IPS-18c (cell line): ENCODE data around the gene SLC38A3.

Experiments
- H3K4me3 ChIP-seq: 2 replicates; pipeline ENCODE4 v1.7.0; 2013; ENCODE audit warnings: low read depth, mild to moderate bottlenecking, low read length, moderate library complexity; ENCODE audit not compliant: insufficient read depth
- H3K9me3 ChIP-seq: one replicate; pipeline ENCODE4 v1.6.1; 2013; ENCODE audit warnings: mild to moderate bottlenecking, low read length, moderate library complexity; ENCODE audit not compliant: control insufficient read depth, insufficient read depth

Gene SLC38A3

DNA sequence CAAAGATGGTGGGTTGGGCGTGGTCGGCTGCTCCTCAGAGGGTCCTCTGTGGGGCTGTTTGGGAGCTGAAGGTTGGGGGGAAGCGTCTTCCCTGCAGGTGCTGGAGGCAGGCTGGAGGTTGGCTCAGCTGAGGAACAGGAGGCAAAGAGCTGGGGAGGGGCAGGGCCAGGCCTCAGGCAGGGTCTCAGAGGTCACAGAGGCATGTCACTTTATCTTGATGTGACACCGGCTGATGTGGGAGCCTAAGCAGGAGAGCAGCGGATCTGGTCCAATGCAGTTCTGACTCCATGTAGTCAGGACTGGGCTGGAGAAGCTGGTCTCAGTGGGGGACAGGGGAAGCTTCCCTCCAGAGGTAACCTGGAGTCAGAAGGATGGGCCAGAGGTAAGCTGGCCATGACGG, 21.3 kb upstream of the SLC38A3 start:
- H3K4me3 ChIP-seq, result no peak overlapping the region
- no peaks in the 10 kb centered on the region for H3K9me3 ChIP-seq

DNA sequence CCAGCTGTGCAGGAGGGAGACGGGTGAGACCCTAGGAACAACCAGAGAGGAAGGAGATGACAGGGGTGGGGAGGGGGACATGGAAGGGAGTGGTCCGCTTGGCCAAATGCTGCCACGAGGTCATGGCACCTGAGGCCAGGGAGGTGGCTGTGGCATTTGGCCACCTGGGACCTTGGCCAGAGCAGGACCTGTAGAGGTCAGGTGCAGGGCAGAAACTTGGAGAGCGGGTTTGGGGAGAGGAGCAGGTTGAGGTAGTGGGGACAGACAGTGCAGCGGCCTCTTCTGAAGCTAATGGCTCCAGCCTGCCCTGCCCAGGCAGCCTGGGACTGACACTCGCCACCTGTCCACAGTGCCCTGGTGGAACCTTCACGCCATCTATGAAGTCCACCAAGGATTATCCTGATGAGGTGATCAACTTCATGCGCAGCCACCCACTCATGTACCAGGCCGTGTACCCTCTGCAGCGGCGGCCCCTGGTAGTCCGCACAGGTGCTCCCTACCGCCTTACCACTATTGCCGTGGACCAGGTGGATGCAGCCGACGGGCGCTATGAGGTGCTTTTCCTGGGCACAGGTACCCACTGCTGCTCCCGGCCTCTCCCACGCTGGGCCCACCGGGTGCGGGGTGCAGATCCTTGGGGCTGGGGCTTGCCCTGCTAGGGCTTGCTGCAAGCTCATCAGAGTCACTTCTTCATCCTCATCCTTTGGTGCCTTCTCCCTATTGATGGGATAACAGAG, 20.7 kb upstream of the SLC38A3 start:
- Histone ChIP-seq H3K4me3 (no peak overlapping the region), H3K9me3 (no peaks in the 10 kb centered on the region)

DNA sequence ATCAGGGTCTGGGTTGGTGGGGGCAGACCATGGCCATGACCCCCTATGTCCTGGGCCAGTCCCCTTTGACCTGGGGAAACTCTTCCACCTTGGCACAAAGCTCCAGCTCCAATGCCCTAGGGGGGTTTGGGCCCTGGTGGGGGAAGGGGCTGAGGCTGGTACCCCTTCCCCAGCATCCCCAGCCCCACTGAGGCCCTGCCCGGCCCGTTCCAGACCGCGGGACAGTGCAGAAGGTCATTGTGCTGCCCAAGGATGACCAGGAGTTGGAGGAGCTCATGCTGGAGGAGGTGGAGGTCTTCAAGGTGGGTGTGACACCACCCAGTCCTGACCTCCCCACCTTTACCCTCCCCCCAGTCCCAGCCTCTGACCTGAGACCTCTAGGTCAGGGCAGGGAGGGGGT, 19.8 kb upstream of the SLC38A3 start:
- Histone ChIP-seq H3K9me3 (no peaks in the 10 kb centered on the region), H3K4me3 (no peak overlapping the region)

DNA sequence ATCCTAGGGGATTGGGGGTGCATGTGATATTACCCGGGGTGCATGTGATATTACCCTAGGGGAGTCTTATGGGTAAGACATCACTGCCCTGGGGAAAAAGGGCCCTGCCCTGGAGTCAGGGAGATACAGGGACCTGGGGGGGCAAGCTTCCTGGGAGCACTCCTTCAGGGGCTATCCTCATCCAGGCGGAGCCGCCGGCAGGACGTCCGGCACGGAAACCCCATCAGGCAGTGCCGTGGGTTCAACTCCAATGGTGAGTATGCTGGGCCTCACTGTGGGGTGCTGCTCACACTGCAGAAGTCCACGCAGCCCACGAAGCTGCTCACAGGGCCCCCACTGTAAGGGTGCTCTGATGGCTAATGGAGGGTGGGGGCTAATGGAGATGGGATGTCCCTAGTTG, 19.0 kb upstream of the SLC38A3 start:
- Histone ChIP-seq H3K9me3 (no peaks in the 10 kb centered on the region), H3K4me3 (no peak overlapping the region)

DNA sequence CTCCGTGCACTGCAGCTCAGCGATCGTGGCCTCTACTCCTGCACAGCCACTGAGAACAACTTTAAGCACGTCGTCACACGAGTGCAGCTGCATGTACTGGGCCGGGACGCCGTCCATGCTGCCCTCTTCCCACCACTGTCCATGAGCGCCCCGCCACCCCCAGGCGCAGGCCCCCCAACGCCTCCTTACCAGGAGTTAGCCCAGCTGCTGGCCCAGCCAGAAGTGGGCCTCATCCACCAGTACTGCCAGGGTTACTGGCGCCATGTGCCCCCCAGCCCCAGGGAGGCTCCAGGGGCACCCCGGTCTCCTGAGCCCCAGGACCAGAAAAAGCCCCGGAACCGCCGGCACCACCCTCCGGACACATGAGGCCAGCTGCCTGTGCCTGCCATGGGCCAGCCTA, 17.3 kb upstream of the SLC38A3 start:
- H3K9me3 ChIP-seq, result no peaks in the 10 kb centered on the region
- H3K4me3 ChIP-seq, result no peak overlapping the region

DNA sequence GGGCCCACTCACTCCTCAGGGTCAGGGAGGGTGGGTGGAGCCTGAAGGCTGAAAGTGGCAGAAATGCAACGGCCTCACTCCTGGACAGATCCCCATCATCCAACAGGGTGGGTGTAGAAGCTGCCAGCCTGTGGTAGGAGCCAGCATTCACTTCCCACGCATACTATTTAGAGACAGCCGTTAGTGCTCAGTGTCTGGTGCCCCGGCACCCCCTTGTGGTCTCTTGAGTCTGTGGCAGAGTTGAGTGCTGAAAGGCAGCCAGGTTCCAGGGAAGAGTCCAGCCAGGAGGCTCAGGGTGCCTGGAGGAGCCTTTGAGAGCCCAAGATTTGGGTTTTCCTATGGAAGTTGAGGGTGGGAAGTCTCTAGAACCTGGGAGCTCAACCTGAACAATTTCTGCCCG, 15.8 kb upstream of the SLC38A3 start:
- Histone ChIP-seq H3K4me3 (no peak overlapping the region), H3K9me3 (no peaks in the 10 kb centered on the region)

DNA sequence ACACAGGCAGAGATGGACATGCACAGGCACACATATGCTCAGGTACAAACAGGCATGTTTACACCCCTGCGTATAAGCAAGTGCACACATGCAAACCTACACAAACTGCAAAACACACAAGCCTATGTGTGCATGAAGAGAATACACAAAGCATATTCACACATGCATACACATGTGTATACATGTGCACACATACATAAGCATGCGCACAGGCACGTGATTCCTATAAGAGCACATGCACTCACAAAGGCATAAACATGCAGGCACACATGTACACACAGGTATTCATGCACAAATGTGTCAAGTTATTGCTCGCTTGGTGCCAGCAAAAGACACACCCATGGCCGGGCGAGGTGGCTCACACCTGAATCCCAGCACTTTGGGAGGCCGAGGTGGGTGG, 15.1 kb upstream of the SLC38A3 start:
- no peak overlapping the region for H3K4me3 ChIP-seq
- H3K9me3 ChIP-seq, result no peaks in the 10 kb centered on the region

DNA sequence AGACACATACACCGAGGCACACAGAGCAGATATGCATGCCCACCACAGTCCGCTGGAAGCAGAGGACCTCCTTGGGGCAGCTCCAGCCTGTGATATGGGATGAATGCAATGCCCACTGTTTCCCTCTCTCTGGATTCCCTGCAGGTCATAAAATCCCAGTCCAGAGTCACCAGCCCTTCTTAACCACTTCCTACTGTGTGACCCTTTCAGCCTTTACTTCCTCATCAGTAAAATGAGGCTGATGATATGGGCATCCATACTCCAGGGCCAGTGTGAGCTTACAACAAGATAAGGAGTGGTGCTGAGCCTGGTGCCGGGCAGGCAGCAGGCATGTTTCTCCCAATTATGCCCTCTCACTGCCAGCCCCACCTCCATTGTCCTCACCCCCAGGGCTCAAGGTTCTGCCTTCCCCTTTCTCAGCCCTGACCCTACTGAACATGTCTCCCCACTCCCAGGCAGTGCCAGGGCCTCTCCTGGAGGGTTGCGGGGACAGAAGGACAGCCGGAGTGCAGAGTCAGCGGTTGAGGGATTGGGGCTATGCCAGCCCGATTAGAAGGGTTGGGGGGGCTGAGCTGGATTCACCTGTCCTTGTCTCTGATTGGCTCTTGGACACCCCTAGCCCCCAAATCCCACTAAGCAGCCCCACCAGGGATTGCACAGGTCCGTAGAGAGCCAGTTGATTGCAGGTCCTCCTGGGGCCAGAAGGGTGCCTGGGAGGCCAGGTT, 14.0 kb upstream of the SLC38A3 start, which contains the start of gene GNAT1:
TSS of gene GNAT1 (plus strand) at position 675 of the 725 bp plus-strand sequence. CDS start 116 bp downstream, outside the sequence.
- no peak within 1 kb of the TSS for H3K4me3 ChIP-seq
- no peaks in the 10 kb centered on the region for H3K9me3 ChIP-seq

DNA sequence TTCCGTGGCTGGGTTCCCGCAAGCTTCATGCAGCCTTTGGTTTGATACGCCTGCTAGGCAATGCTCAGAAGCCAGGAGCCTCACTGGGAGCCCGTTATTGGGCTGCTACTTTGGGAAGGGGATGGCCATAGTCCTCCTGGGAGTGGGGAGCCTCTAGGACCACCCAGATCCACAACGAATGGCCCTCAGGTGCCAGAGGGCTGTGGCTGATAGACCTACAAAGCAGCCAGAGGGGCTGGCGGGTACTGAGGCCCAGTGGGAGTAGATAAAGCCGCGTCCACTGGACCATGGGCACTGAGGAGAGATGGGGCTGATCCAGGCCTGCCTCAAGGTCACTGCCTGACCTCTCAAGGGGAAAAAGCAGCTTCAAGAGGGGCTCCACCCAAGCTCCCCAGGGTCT, 12.9 kb upstream of the SLC38A3 start:
- no peak overlapping the region for H3K4me3 ChIP-seq
- H3K9me3 ChIP-seq, result no peaks in the 10 kb centered on the region

DNA sequence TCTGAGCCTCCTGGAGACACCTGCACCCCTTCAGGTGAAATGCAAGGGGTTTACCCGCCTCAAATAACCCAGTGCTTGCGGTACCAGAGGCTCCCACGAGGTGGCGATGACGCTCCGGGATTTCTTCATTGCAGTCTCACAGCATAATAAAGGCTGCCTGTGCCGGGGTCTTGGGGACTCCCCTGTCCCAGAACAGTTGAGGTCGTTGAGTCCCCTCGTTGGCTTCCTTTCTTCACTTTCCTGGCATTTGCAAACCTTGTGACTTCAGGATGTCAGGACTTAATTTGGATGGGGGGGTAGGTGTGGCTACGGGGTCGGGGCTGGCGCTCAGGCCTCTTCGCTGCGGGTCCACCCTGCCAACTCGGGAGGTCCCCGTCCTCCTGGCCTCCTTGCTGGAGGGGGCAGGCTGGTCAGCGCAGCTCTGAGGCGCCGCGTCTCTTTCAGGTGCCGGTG, 12.4 kb upstream of the SLC38A3 start:
- Histone ChIP-seq H3K4me3 (no peak overlapping the region), H3K9me3 (no peaks in the 10 kb centered on the region)

DNA sequence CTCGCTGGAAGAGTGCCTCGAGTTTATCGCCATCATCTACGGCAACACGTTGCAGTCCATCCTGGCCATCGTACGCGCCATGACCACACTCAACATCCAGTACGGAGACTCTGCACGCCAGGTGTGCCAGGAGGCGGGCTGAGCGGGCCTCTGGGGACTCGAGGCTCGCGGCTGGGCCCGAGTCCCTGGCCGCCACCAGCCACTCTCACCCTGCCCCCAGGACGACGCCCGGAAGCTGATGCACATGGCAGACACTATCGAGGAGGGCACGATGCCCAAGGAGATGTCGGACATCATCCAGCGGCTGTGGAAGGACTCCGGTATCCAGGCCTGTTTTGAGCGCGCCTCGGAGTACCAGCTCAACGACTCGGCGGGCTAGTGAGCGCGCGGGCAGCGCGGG, 11.8 kb upstream of the SLC38A3 start:
- Histone ChIP-seq H3K4me3 (no peak overlapping the region), H3K9me3 (no peaks in the 10 kb centered on the region)

DNA sequence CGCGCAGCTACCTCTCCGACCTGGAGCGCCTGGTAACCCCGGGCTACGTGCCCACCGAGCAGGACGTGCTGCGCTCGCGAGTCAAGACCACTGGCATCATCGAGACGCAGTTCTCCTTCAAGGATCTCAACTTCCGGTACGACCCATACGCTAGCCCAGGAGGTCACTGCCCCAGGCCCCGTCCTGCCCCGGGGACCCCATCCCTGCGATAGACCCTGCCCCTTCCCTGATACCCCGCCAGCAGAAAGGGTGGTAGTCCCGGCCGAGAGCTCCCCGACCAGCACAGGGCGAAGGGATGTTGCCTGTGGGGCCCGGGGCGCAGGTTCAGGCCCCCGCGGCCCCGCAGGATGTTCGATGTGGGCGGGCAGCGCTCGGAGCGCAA, 11.3 kb upstream of the SLC38A3 start:
- no peak overlapping the region for H3K4me3 ChIP-seq
- H3K9me3 ChIP-seq, result no peaks in the 10 kb centered on the region

DNA sequence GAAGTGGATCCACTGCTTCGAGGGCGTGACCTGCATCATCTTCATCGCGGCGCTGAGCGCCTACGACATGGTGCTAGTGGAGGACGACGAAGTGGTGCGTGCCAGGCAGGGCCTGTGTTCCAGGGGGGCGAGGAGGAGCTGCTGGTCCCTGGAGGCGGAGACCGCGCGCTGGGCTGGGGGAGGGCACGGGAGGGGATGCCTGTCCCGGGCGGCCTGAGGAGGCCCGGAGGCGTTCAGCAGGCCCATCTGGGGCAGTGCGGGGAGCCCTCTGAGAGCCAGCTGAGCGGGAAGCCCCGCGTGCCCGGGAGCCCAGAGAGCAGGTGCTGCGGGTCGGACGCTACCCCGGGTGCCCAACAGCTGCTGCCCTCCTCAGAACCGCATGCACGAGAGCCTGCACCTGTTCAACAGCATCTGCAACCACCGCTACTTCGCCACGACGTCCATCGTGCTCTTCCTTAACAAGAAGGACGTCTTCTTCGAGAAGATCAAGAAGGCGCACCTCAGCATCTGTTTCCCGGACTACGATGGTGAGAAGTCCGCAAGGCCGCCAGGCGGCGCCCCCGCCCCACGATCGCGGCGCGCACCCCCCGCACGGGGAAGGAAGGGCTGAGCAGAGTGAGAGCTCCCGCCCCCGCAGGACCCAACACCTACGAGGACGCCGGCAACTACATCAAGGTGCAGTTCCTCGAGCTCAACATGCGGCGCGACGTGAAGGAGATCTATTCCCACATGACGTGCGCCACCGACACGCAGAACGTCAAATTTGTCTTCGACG, 10.8 kb upstream of the SLC38A3 start:
- no peaks in the 10 kb centered on the region for H3K9me3 ChIP-seq
- no peak overlapping the region for H3K4me3 ChIP-seq

DNA sequence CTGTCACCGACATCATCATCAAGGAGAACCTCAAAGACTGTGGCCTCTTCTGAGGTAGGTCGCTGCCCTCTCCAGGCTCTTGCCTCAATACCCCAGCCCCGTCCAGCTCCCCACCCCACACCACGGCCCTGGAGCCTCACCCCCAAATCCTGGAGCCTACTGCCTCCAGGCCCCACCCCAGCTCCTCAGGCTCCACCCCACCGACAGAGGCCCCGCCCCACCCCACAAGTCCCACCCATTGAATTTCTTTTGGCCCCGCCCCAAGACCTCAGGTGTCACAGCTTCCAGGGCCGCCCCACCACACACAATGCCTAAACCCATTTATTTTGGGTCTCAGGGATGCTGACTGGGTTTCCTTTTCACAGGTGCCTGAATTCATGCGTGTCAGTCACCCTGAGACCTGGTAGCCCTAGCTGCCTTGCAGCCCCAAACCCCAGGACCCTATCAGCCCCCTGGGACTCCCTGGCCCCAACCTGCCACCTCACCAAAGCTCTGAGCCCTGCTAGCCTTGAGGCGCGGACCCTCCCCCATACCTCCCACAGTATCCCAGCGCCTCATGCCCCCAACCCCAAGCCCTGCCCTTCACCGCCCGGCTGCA, 10.1 kb upstream of the SLC38A3 start:
- no peaks in the 10 kb centered on the region for H3K9me3 ChIP-seq
- H3K4me3 ChIP-seq, result no peak overlapping the region

DNA sequence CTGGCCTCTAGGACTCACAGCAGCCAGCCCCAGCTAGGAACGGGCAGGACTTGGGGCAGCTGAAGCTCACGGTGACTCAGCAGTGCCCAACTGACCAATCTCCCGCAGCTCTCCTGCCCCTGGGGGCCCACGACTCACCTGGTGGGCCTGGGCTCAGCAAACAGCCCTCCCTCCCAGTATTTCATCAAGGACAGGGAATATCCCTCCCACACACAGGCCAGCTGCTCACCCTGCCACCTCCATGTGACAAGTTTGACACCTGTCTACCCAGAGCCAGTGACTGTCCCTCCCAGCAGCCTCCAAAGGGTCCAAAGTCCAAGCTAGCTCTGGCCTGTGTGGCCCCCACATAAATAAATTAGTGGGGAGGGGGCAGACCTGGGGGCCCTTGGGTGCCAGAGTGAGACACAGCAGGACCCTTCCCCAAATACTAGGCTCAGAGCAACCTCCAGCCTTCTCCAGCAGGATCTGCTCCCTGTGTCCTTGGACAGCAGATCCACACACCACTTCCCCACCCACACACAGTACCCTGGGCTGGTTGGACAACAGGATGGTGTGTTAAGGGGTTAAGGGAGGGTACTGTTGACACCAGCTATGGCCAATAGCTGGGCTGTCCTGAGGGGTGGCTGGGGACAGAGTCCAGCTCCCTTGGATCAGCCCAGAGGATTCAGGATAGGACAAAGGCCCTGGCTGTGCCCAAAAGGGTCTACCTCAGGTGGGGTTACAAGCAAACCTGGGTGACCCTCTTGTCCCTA, 9.4 kb upstream of the SLC38A3 start:
- Histone ChIP-seq H3K4me3 (no peak overlapping the region), H3K9me3 (no peaks in the 10 kb centered on the region)

DNA sequence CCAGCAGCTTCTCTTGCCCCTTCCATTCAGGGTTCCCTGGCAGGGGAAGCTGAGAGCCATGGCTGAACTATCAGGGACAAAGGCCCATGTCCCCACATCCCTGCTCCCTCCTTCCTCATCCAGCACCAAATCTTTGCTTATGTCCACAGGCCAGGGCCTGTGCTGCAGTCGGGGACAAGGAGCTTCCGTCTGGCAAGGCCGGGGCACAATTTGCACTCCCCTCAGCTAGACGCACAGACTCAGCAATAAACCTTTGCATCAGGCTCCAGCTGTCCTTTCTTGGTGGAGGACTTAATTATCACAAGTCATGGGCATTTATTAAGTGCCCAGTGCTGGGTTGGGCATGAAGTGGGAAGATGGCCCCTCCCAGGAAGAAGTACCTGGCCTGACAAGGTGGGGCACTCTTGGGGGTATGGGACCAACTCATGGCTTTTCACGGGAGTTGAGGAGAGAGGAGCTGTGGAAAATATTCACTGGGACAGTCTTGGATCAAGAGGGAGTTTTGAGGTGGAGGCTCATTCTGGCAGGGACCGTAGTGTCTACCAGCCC, 8.7 kb upstream of the SLC38A3 start:
- Histone ChIP-seq H3K4me3 (no peak overlapping the region), H3K9me3 (no peaks in the 10 kb centered on the region)
